Neural cell (in vitro differentiated cells): ENCODE data around the gene KNSTRN.

Experiments
- CTCF ChIP-seq: fragments of 450-650 bp; IDR thresholded peaks from 2 replicates; pipeline ENCODE4 v1.5.1; 2014; ENCODE audit warnings: antibody characterized with exemption, mild to moderate bottlenecking, moderate library complexity; ENCODE audit not compliant: poor library complexity, severe bottlenecking
- EZH2 ChIP-seq: fragments of 200-600, 300-800 bp; shearing (Covaris generic), sonication (generic); IDR thresholded peaks from 2 replicates; pipeline ENCODE4 v1.6.1; 2014; ENCODE audit warnings: antibody characterized with exemption, low read length, borderline replicate concordance, mild to moderate bottlenecking; ENCODE audit not compliant: insufficient read depth, poor library complexity, severe bottlenecking

GRCh38 chr15:40333922-40334492 lies 48.5 kb upstream of the KNSTRN start:
- TF ChIP-seq CTCF, result no peak
- no peak for TF ChIP-seq EZH2
